VCaP (cell line): ENCODE measurements around the gene NIFK.

Source experiments
- H3K27ac ChIP-seq: fragments of 450-650 bp; 2 replicates; pipeline ENCODE4 v1.5.1; 2017
- TF ChIP-seq, protein P1 (sequence below): fragments of 450-650 bp; conservative IDR thresholded peaks from 2 replicates; pipeline ENCODE4 v1.5.1; 2017; ENCODE audit warnings: mild to moderate bottlenecking, moderate library complexity

Gene NIFK

DNA sequence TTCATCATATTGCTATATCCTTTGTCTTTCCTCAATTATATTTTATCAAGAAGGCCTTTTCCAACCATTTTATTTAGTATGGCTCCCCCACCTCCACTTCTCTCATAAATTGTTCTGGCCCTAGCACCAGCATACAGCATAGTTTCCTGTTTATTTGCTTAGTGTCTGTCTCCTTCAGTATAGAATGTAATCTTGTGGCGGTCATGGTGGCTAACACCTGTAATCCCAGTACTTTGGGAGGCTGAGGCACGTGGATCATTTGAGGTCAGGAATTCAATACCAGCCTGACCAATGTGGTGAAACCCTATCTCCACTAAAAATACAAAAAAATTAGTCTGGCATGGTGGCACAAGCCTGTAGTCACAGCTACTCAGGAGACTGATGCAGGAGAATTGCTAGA is 47.9 kb downstream of the NIFK start:
- TF ChIP-seq, protein P1, sequence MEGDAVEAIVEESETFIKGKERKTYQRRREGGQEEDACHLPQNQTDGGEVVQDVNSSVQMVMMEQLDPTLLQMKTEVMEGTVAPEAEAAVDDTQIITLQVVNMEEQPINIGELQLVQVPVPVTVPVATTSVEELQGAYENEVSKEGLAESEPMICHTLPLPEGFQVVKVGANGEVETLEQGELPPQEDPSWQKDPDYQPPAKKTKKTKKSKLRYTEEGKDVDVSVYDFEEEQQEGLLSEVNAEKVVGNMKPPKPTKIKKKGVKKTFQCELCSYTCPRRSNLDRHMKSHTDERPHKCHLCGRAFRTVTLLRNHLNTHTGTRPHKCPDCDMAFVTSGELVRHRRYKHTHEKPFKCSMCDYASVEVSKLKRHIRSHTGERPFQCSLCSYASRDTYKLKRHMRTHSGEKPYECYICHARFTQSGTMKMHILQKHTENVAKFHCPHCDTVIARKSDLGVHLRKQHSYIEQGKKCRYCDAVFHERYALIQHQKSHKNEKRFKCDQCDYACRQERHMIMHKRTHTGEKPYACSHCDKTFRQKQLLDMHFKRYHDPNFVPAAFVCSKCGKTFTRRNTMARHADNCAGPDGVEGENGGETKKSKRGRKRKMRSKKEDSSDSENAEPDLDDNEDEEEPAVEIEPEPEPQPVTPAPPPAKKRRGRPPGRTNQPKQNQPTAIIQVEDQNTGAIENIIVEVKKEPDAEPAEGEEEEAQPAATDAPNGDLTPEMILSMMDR, result no peak

GRCh38 chr2:121686902-121687301 is 49.8 kb downstream of the NIFK start:
- H3K27ac ChIP-seq, result no peak overlapping the region
- TF ChIP-seq, protein P1, result no peak

More for the DNA sequence above, 47.9 kb downstream of the NIFK start:
- H3K27ac ChIP-seq, result peak overlapping the region; percentile 59

- H3K27ac ChIP-seq, result no peak overlapping the region
- TF ChIP-seq, protein P1, result no peak
Observed at GRCh38 chr2:121686218-121686617, 50.5 kb downstream of the NIFK start.

DNA sequence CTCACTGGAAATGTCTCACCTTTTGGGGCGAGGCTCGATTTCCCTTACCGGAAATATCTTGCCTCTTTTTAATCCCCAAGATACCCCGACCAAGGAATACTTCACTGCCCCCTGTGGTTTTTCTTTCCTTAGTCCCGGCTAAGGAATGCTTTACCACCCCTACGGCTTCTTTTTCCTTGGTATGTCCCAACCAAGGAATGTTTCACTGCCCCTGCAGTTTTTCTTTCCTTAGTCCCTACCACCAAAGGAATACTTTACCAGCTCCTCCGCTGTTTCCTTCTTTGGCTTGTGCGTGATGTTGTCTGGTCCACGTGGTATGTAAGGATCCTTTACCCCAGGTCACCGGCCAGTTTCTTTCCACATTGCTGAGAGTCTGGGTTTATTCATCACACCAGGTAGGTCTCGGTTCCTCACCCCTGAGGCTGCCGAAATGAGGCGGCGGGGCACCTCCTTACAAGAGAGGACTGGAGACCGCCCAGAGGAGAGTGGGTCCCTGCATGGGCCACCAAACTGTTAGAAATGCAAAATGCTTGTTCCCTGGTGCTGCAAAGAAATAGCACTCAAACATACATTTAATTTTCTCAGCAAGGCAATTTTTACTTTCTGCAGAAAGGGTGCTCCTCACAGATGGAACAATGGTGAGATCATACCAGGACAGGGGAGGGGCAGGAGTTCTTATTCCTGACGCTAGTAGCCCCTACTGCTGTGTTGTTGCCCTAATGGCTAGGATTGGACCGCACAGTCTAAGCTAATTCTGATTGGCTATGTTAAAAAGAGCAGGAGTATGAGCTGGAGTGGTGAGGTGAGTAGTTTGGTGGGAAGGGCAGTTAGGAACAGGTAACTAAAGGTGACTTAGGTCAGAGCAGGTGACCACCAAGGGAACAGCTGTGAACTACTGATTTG is 54.0 kb downstream of the NIFK start:
- H3K27ac ChIP-seq, result peak overlapping the region; percentile 47
- TF ChIP-seq, protein P1, result no peak

GRCh38 chr2:121677855-121678254 is 58.8 kb downstream of the NIFK start:
- TF ChIP-seq, protein P1, result no peak
- H3K27ac ChIP-seq, result no peak overlapping the region
